GM12865 (cell line): Measurements from ENCODE around the gene CEP112.

Source experiments
- DNase-seq: peaks from one replicate; pipeline ENCODE4 v3.0.0; 2010; ENCODE audit warnings: low read depth
- H3K4me3 ChIP-seq: 2 replicates; pipeline ENCODE4 v1.5.1; 2011; ENCODE audit warnings: mild to moderate bottlenecking, low read depth, low read length, control low read depth
- CTCF ChIP-seq: IDR thresholded peaks from 2 replicates; pipeline ENCODE4 v1.5.1; 2011; ENCODE audit warnings: low read length, control low read depth, low read depth, inconsistent platforms; ENCODE audit not compliant: insufficient read depth; ENCODE audit errors: missing control alignments

CEP112 gene

GRCh38 chr17:65633988-65634387 is 557.9 kb downstream of the CEP112 start:
- no peak for DNase-seq
- no peak overlapping the region for H3K4me3 ChIP-seq
- TF ChIP-seq CTCF: no peak

GRCh38 chr17:65633146-65633881 is 558.6 kb downstream of the CEP112 start:
- no peak overlapping the region for H3K4me3 ChIP-seq
- TF ChIP-seq CTCF: no peak
- no peak for DNase-seq

GRCh38 chr17:65630502-65630901 is 561.4 kb downstream of the CEP112 start:
- H3K4me3 ChIP-seq: no peak overlapping the region
- TF ChIP-seq CTCF: no peak
- no peak for DNase-seq

GRCh38 chr17:65629234-65629690 is 562.7 kb downstream of the CEP112 start:
- DNase-seq: no peak
- no peak for TF ChIP-seq CTCF
- no peak overlapping the region for H3K4me3 ChIP-seq

GRCh38 chr17:65628644-65629036 is 563.3 kb downstream of the CEP112 start:
- DNase-seq: no peak
- no peak overlapping the region for H3K4me3 ChIP-seq
- no peak for TF ChIP-seq CTCF

GRCh38 chr17:65627891-65628643 is 563.9 kb downstream of the CEP112 start:
- no peak for TF ChIP-seq CTCF
- H3K4me3 ChIP-seq: no peak overlapping the region
- no peak for DNase-seq

- no peak for TF ChIP-seq CTCF
- no peak for DNase-seq
- no peak overlapping the region for H3K4me3 ChIP-seq
Observed at GRCh38 chr17:65627108-65627507, 564.8 kb downstream of the CEP112 start.
